ENCODE data around the gene DHX30. TPM values are rescaled to one million over a fixed set of nuclear protein-coding genes. Genes with fewer than 3 reads are reported as not detected.
A peak's percentile ranks its signal among the peaks of the same experiment; 100 is the strongest.
"Not testable (repeated sequence)": the region's sequence is repeated elsewhere in the genome, so short reads cannot be mapped to it uniquely, and the experiment has no call there.

Gene DHX30
- 71.8 and 75.7 TPM in 2 replicates for total RNA-seq (2022)
- percentile 73 among the genes with signal in this experiment for Bru-seq, nascent RNA
- percentile 75 among the genes with signal in this experiment for BruChase-seq, experiment 1, labeled RNA remaining after a 2-hour chase
- percentile 78 among the genes with signal in this experiment for BruChase-seq, experiment 2, labeled RNA remaining after a 6-hour chase
- long read RNA-seq, full-length matches to known transcripts, result 91 of 149 reads
- long read RNA-seq, partial matches to known transcripts, result 34 of 149 reads
- long read RNA-seq, other reads (novel, unspliced or antisense), result 24 of 149 reads

GRCh38 chr3:47802734-47803479 lies at the start of gene DHX30:
Gene DHX30, plus strand, starts transcription at chr3:47803138. Its CDS starts 7,546 bp downstream, at chr3:47810684.
- H3K4me1 Mint-ChIP-seq (ENCODE audit: low read depth, unreplicated experiment), result peaks cover 6% of the 10 kb centered on the region
- no peaks in the 10 kb centered on the region for H3K27me3 Mint-ChIP-seq (ENCODE audit: insufficient read depth, unreplicated experiment)
- Histone ChIP-seq H3K36me3 (ENCODE audit: control insufficient read depth, insufficient read depth, low read length) (no peaks in the 10 kb centered on the region), H3K4me1 (peaks cover 15% of the 10 kb centered on the region), H3K27me3 (replicated peaks; ENCODE audit: control insufficient read depth, insufficient read depth, low read length) (no peaks in the 10 kb centered on the region), H3K9me3 (no peaks in the 10 kb centered on the region), H3K4me3 (ENCODE audit: low read depth, low read length) (peak within 1 kb of the TSS; percentile 50)
- peak within 1 kb of the TSS; percentile 89 for H3K4me3 Mint-ChIP-seq (ENCODE audit: unreplicated experiment)
- TF ChIP-seq, protein P1, sequence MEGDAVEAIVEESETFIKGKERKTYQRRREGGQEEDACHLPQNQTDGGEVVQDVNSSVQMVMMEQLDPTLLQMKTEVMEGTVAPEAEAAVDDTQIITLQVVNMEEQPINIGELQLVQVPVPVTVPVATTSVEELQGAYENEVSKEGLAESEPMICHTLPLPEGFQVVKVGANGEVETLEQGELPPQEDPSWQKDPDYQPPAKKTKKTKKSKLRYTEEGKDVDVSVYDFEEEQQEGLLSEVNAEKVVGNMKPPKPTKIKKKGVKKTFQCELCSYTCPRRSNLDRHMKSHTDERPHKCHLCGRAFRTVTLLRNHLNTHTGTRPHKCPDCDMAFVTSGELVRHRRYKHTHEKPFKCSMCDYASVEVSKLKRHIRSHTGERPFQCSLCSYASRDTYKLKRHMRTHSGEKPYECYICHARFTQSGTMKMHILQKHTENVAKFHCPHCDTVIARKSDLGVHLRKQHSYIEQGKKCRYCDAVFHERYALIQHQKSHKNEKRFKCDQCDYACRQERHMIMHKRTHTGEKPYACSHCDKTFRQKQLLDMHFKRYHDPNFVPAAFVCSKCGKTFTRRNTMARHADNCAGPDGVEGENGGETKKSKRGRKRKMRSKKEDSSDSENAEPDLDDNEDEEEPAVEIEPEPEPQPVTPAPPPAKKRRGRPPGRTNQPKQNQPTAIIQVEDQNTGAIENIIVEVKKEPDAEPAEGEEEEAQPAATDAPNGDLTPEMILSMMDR (IDR thresholded peaks at IDR 0.05; ENCODE audit: insufficient read depth in 1 of 2, low read depth in 1 of 2, low read length in 1 of 2, severe bottlenecking in 1 of 2, unreplicated experiment in 1 of 2), result no peak
- intact Hi-C loops (cut with micrococcal nuclease; ENCODE audit: unreplicated experiment), result loop anchor here (2.0 kb wide), 1 partner anchor 22 kb away; no protein-coding TSS in a partner anchor
- H3K27ac Mint-ChIP-seq (ENCODE audit: unreplicated experiment), result peak within 1 kb of the TSS; percentile 92
- no TSS peak for BruUV-seq (replicated peaks)
- ChIA-PET CTCF (no interaction called here), POLR2A (no interaction called here)
- peak; percentile 84 to 89 for DNase-seq
- H3K9me3 Mint-ChIP-seq (ENCODE audit: unreplicated experiment), result no peaks in the 10 kb centered on the region
- H3K36me3 Mint-ChIP-seq (ENCODE audit: insufficient read depth, unreplicated experiment), result peaks cover 12% of the 10 kb centered on the region

GRCh38 chr3:47758261-47759025 lies 44.5 kb upstream of the DHX30 start:
- no peak overlapping the region for H3K4me3 ChIP-seq (ENCODE audit: low read depth, low read length)
- intact Hi-C loops (cut with micrococcal nuclease; ENCODE audit: unreplicated experiment), result no loop called here
- no peaks in the 10 kb centered on the region for H3K4me1 ChIP-seq
- ChIA-PET CTCF (interaction anchor here (0.9 kb wide), 1 partner anchor 393 kb away, joined by 3 read pairs; no protein-coding TSS in a partner anchor), POLR2A (no interaction called here)
- Mint-ChIP-seq H3K9me3 (ENCODE audit: unreplicated experiment) (no peaks in the 10 kb centered on the region), H3K36me3 (ENCODE audit: insufficient read depth, unreplicated experiment) (peaks cover 66% of the 10 kb centered on the region), H3K27ac (ENCODE audit: unreplicated experiment) (no peak overlapping the region), H3K27me3 (ENCODE audit: insufficient read depth, unreplicated experiment) (no peaks in the 10 kb centered on the region), H3K4me3 (ENCODE audit: unreplicated experiment) (no peak overlapping the region), H3K4me1 (ENCODE audit: low read depth, unreplicated experiment) (no peaks in the 10 kb centered on the region)
- TF ChIP-seq, protein P1 (IDR thresholded peaks at IDR 0.05; ENCODE audit: insufficient read depth in 1 of 2, low read depth in 1 of 2, low read length in 1 of 2, severe bottlenecking in 1 of 2, unreplicated experiment in 1 of 2), result no peak
- no peaks in the 10 kb centered on the region for H3K27me3 ChIP-seq (replicated peaks; ENCODE audit: control insufficient read depth, insufficient read depth, low read length)
- H3K36me3 ChIP-seq (ENCODE audit: control insufficient read depth, insufficient read depth, low read length), result peaks cover 1% of the 10 kb centered on the region; the same call in 1 of the 2 replicates
- DNase-seq, result no peak
- no TSS peak for BruUV-seq (replicated peaks)
- H3K9me3 ChIP-seq, result no peaks in the 10 kb centered on the region

DNA sequence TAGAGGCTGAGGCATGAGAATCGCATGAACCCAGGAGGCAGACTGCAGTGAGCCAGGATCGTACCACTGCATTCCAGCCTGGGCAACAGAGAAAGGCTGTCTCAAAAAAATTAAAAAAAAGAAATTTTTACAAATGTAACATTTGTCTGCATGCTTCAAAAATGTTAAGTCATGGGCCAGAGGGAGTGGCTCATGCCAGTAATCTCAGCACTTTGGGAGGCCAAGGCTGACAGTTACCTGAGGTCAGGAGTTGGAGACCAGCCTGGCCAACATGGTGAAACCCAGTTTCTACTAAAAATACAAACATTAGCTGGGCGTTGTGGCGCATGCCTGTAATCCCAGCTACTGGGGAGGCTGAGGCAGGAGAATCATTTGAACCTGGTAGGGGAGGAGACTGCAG lies 42.7 kb upstream of the DHX30 start:
- H3K4me3 Mint-ChIP-seq (ENCODE audit: unreplicated experiment); H3K36me3 ChIP-seq (ENCODE audit: control insufficient read depth, insufficient read depth, low read length); H3K9me3 Mint-ChIP-seq (ENCODE audit: unreplicated experiment); H3K4me3 ChIP-seq (ENCODE audit: low read depth, low read length); CTCF ChIA-PET; H3K27me3 ChIP-seq (replicated peaks; ENCODE audit: control insufficient read depth, insufficient read depth, low read length); intact Hi-C loops (cut with micrococcal nuclease; ENCODE audit: unreplicated experiment); H3K27ac Mint-ChIP-seq (ENCODE audit: unreplicated experiment); BruUV-seq (replicated peaks); DNase-seq; H3K27me3 Mint-ChIP-seq (ENCODE audit: insufficient read depth, unreplicated experiment); H3K4me1 Mint-ChIP-seq (ENCODE audit: low read depth, unreplicated experiment); H3K9me3 ChIP-seq; H3K4me1 ChIP-seq: not testable (repeated sequence)
- POLR2A ChIA-PET, result interaction anchor here (0.7 kb wide), 1 partner anchor 25 kb away, joined by 5 read pairs; no protein-coding TSS in a partner anchor
- peaks cover 61% of the 10 kb centered on the region for H3K36me3 Mint-ChIP-seq (ENCODE audit: insufficient read depth, unreplicated experiment)

Data from Caco-2 (cell line).